ENCODE data around the gene TMPRSS9.

DNA sequence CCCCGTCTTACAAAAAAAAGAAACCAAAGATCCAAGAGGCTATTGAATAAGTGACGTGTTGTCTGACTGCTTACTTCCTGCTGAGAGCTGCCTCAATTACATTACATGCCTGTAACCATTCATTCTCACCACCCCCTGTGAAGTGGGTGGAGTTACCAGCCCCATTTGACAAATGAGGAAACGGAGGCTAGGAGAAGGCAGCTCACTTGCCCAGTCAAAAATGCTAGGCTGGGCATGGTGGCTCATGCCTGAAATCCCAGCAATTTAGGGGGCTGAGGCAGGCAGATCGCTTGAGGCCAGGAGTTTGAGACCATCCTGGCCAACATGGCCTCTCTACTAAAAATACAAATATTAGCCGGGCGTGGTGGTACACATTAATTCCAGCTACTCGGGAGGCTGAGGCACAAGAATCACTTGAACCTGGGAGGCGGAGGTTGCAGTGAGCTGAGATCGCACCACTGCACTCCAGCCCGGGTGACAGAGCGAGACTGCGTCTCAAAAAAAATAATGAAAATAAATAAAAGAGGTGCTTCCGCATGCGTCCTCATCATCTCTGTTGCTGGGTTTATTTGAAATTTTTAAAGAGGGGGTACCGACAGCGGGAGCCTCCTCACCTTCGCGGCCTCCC is 32.2 kb upstream of the TMPRSS9 start:
- TF ChIP-seq, protein P1, sequence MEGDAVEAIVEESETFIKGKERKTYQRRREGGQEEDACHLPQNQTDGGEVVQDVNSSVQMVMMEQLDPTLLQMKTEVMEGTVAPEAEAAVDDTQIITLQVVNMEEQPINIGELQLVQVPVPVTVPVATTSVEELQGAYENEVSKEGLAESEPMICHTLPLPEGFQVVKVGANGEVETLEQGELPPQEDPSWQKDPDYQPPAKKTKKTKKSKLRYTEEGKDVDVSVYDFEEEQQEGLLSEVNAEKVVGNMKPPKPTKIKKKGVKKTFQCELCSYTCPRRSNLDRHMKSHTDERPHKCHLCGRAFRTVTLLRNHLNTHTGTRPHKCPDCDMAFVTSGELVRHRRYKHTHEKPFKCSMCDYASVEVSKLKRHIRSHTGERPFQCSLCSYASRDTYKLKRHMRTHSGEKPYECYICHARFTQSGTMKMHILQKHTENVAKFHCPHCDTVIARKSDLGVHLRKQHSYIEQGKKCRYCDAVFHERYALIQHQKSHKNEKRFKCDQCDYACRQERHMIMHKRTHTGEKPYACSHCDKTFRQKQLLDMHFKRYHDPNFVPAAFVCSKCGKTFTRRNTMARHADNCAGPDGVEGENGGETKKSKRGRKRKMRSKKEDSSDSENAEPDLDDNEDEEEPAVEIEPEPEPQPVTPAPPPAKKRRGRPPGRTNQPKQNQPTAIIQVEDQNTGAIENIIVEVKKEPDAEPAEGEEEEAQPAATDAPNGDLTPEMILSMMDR (IDR thresholded peaks at IDR 0.05 in 8 of 11, conservative IDR thresholded peaks at IDR 0.05 in 3 of 11): no peak
- peak in 1 of 3 donors; percentile 25 for TF ChIP-seq POLR2A (IDR thresholded peaks at IDR 0.05)
